DMS53 treated with DMSO at 0.1 percent for 48 hours (cell line): ENCODE results near the gene C2CD4A.

Experiments
- DNase-seq: peaks from one replicate; lab custom pipeline; 2025; ENCODE audit not compliant: unreplicated experiment; lab: John Stamatoyannopoulos, UW

Gene C2CD4A

DNA sequence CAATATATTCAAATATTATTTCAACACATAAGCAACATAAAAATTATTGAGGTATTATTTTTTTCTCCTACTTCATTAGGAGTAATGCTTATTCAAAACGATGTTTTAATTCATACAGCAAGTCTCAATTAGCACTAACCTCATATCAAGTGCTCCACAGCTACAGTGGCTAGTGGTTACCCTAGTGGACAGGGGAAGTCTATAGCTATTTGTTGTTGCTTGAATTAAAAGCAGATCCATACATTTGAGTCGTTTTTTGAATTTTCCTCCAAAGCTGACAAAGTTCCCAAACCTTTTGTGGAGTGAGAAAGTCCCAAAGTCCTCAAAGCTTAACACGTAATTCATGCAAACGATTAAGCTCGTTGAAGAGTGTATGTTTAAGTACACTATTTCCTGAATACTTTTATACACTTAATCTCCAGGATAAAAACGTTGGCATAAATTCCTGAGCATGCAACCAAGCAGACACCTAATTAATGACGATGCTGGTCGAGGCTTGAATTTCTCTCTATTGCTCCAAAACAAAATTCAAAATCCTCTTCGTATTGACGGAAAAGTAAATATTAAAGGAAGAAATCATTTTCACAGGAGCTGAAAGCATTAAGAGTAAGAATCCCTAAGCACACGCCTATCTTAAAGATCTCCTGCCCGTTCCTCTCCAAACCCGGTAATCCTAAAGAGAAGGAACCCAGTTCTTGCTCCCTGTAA is 7.5 kb upstream of the C2CD4A start:
- no peak for DNase-seq

DNA sequence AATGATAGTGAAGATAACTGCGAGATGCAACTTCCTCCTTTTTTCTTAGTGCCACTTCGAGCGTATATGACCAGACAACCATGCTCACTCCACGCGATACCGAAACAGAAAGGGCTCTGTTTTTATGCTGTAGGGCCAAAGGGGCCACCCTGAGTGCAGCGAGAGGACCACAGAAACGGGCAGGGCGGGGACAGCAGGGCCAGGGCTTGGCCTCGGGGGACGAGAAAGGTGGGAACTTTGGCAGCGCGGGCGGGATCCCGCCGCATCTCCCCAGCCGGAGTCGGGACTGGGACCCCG is 7.0 kb upstream of the C2CD4A start:
- DNase-seq, result no peak

DNA sequence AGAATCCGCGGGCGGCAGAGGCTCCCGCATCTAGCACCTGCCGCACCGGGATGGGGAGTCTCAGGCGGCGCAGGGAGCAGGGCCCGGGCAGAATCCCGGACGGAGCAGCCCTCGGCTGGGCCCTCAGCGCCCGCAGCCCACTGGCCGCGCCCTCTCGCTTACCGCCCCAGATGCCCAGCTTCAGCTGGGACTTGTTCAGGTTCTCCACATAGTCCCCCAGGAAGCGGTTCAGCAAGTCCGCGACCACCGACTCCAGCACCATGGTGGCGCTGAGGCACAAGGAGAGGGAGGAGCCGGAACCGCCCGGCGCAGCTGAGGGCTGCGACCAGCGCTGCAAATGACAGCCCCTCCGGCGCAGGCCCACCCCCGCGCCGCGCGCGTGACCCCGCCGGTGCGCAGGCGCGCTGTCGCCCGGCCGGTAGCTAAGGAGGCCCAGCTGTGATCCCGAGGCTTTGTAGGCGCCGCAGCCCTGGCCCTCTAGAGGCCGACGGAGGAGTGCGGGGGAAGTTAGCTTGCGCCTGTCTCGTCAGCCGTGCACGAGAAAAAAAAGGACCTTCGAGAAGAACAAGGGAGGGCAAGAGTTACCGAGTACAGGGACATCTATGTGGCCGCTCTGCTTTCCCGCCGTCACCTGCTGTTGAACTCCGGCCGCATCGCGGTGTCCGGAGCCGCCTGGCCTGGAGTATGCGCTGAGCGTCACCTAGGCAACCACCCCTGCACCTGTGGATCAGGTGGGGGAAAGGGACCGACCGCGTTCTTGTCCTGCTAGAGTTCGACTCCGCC is 6.5 kb upstream of the C2CD4A start, which contains the start of gene VPS13C:
Gene VPS13C, minus strand, starts transcription at position 335 of the 783 bp plus-strand sequence. Its CDS starts 73 bp downstream, at position 262.
- peak; percentile 79 for DNase-seq

DNA sequence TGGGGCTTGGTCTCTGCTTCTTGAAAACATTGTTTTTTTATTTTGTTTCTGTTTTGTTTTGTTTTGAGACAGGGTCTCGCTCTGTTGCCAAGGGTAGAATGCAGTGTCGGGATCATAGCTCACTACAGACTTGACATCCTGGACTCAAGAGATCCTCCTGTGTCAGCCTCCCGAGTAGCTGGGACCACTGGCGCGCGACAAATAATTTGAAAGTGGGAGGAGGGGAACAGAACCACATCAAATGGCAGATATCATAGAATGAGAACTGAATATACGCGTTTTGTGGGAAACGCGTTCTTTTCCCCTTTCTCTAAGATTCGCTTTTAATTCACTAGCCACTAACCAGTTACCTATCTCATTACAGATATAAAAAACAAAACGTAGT is 5.9 kb upstream of the C2CD4A start:
- no peak for DNase-seq

DNA sequence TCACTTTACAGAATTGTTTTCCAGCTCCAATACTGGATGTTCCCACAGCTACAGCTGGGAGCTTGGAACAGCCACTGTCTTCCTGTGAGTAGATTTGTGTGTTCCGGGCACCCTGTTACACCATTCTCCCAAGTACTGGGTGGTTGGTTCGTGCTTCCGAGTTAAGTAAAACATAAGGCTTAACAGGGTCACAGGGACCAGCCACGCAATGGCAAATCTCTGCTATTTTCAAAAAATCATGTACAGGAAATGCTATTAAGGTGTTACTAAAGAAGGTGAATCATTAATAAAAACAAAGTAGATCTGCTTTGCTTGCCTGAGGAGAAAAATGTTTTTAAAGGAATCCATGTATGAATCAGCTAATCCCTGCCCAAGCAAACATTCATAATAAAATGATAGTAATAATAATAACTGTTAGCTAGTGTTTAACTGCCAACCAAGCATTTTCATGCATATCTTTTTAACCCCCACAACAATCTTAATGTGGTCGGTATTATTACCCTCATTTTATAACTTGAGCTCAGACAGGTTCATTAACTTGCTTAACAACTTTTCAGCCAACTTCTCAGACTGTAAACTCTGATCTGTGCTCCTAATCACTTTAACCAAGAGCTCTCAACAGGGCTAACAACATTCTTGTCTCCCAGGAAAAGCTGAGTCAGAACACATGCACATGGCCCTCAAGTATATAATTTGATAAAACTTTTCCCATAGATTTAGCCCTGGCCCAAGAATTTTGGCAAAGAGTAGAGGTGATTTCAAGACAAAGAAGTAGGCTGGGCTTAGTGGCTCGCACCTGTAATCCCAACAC is 2.7 kb upstream of the C2CD4A start:
- no peak for DNase-seq

DNA sequence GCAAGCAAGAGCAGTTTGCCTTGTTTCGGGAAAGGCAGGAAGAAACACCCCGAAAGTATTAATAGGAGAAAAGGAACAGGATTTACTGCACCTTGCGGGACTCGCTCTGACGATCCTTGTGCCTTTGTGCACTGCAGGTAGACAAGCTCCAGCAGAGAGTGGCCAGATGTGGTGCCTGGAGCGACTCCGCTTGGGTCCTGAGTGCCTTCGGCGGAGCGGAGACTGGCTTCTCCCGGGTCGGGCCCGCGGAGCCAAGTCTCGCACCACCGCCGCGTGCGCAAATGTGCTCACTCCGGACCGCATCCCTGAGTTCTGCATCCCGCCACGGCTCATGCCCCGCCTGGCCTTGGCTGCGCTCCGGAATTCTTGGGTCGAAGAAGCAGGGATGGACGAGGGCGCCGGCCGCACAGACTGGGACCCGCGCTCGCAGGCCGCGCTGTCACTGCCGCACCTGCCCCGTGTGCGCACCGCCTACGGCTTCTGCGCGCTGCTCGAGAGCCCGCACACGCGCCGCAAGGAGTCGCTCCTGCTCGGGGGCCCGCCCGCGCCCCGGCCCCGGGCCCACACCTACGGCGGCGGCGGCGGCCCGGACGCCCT is 769 bp downstream of the C2CD4A start:
- DNase-seq, result peak; percentile 26

DNA sequence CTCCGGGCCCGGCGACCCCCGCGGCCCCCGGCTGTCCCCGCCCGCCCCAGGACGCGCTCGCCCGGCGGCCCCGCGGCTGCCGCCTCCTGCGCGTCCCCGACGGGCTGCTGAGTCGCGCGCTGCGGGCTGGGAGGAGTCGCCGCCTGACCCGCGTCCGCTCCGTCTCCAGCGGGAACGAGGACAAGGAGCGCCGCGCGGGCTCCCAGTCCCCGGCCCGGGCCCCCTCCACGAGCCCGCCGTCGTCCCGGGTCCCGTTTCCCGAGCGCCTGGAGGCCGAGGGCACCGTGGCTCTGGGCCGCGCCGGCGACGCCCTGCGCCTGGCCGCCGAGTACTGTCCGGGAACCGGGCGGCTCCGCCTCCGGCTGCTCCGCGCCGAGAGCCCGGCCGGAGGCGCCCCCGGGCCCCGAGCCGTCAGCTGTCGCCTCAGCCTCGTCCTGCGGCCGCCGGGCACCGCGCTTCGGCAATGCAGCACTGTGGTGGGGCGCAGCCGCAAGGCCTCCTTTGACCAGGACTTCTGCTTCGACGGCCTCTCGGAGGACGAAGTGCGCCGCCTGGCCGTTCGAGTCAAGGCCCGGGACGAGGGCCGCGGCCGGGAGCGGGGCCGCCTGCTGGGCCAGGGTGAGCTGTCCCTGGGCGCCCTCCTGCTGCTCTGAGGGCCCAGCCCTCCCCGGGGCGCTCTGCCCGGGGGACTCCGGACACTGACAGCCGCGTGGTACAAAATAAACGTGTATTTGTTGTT is 1.5 kb downstream of the C2CD4A start:
- no peak for DNase-seq

DNA sequence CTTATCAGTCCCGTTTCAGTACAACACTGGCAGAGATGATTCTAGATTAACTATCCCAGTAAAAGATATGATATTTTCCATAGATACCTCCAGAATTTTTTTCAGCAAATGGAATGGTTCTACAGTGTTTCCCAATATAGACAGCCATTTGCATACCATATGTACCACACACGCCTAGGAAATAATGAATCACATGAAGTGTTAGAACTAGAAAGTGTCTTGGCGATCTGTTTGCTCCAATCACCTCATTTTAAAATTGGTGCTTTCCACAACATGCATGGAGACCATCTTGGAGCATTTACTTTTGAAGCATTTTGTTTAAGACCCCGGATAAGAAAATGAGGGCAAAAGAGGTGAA is 2.0 kb downstream of the C2CD4A start:
- no peak for DNase-seq

DNA sequence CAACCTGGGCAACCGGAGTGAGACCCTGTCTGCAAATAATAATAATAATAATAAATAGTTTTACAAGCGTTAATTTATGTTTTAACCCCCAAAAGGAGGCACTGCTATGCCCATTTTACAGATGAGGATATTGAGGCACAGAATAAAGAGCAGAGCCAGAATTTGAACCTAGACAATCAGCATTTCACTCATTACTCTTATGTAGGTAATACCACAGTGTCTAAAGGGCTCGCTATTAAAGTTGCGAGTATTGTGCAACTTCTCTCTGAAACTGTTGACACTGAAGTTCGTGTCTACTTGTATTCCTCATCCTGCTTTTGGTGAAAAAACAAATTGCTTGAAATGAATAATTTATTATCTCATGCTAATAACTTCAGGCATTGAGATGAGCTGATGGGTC is 2.8 kb downstream of the C2CD4A start:
- no peak for DNase-seq

DNA sequence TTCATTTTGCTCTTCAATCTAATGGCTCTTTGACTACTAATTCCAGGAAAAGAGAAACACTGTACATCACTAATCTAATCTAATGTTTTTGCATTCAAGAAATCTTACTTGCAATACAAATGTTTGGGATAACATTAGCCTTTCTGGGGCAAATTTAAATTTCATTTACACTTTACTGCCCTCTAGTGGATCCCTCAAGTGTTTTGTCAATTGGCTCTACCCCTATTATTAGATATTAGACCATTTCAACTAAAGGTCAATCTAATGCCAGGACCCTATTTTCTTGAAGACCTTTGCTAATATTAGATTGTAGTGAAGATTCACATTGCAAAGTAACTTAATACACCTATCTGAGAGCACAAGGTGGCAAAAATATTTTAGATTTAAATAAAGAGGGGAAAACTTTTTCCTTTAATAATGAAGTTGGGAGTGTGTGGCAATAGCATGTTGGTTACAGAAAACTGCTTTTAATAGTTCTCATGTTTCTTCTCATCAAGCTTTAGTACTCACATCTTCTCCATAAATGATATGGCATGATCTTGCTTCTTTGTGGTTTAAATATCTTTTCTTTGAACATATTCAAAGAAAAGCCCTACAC is 5.0 kb downstream of the C2CD4A start:
- DNase-seq, result no peak

DNA sequence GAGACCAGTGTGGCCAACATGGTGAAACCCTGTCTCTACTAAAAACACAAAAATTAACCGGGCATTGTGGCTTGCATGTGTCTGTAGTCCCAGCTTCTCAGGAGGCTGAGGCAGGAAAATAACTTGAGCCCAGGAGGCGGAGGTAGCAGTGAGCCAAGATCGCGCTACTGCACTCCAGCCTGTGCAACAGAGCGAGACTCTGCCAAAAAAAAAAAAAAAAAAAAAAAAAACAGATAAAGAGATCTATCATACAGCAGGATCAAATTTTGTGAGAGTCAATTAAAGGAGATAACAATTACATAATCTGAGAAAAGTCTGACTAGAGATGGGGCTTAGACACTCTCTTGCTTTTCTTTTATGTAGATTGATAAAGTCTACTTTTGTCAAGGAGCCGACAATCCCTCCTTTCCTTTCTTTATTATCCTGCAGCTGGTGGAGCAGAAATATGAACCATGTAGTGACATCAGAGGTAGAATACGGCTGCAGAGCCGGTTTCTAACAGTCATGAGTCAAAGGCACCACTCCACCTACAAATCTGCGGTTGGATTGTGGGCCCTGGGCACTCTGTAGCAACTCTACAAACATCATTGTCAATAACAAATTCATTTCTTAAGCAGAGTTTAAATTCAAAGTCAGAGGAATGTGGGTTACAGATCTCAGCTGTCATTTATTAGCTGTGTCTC is 9.0 kb downstream of the C2CD4A start:
- peak; percentile 92 for DNase-seq

DNA sequence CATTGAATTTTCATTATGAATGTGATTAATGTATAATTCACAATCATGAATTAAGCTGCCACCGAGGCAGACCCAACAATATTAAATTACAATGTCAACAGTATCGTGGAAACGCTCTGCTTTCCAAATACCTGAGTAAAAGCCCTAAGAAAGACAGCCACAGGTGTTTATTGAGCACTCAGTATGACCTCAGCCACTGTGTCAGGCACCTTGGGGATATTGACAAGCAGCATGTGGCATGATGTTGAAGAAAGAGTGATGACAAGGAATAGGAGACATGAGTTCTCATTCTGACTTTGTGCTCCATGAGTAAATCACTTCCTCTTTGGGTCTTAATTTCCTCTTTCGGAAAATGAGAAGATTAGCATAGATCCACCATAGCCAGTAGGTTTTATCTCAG is 12.8 kb downstream of the C2CD4A start:
- no peak for DNase-seq

DNA sequence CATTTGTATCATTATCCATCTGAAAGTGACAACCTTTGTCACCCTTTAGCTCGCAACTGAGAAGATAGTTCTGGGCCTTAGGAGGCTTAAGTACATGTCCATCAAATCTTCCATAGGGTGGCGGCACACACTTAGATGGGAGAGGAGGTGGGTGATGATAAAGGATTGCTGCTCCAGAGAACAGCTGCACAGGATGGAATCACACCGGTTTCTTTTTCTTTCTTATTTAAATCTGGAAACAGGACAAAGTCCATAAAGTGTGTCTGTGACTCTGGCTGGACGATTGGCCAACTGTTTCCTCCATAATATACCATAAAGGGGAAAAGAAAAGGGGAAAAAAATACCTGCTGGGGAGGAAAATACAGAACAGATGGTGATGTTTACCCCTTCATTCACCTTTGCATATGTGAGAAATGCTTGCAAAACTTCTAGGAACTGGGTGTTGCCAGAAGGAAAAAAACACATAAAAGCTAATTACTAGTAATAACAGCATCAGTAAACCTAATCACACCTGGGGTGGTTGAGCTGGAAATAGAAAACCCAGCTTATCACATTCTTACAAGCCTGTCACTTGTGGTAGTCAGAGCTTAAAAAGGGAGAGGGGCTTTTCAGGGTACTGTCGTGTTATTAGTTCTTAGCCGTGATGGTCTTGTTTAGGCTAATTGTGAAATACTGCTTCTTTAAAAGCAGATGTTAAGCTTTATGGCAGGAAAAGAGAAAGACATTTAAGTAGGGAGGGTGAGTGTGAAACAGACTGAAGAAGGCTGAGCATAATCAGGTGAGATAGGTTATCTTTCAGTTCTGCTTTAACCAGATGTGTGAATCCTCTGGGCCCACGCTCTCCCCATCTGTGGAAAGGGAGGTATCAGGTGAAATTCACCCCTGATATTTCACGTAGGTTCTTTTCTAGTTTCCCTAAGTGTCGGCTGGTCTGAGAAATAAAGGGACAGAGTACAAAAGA is 16.7 kb downstream of the C2CD4A start:
- no peak for DNase-seq

DNA sequence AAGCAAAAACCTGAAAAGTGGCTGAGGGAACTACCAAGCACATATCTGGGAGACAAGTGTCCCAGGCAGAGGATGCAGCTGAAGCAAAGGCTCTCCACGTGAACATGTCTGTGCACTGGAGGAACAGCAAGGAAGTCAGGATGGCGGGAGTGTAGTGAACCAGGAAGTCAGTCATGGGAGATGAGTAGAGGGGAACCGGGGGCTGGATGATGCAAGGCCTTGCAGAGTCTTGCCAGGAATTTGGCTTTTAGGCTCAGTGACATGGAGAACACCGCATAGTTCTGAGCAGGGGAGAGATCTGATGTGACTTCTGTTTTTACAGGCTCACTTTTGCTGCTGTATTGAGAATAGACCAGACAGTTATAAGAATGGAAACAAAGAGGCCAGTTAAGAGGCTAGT is 19.0 kb downstream of the C2CD4A start:
- DNase-seq, result no peak

DNA sequence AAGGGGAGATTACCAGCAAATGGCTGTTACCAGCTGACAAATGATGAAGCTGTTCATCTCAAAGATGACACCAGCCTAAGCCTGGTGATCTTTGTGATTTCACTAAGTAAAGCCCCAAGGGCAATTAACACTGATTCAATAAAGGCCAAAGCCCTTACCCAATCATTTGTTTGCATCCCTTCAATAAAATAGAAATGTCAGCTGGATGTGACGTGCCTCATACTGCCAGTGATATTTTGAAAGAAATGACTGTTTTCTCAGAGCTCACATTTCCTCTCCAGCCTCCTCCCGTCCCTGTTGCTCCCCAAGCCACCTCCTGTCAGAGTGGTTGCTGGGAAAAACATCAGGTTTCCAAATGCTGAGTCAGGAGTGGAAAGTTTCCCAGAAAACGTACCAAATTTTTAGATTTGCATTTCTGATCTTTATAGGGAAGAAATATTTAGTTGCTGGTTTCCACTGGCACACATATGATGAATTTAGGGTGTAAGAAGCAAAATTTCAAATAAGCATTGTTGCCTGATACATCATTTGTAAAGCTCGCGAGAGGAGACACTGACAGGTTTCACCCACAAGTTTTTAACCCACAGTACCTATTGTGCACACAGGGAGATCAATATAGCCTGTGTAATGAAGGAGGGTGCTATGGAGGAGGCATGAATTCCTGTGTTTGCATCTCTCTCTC is 21.0 kb downstream of the C2CD4A start:
- peak; percentile 7 for DNase-seq

DNA sequence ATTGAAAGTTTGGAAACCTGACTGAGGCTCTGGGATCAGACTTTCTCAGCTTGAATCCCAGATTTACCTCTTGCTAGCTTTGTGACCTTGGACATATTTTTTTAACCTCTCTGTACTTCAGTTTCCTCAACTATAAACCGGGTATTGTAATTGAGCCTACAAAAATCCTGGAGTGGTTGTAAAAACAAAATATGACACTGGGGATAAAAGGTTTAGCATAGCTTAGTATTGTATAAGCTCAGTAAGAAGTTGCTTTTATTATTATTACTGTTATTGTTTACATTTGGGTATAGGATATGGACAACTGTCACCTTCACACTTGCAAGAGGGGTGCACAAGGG is 21.5 kb downstream of the C2CD4A start:
- no peak for DNase-seq

DNA sequence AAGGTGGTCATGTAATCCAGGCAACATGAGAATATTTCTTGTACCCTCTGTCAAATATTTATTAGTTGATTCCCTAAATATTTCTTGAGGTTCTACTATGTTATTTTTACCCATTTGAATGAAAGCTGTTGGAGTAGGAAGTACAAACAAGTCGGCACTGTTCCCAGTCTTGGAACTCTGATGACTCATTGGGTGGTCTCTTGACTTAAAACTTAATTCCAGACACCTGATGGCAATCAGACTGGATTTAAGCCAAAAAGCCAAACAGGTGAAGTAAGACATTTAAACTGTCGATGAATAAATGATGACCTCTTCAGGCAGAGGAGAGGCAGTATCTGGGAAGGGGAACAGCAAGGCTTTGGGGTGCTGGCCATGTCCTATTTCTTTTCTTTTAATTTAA is 22.8 kb downstream of the C2CD4A start:
- no peak for DNase-seq

DNA sequence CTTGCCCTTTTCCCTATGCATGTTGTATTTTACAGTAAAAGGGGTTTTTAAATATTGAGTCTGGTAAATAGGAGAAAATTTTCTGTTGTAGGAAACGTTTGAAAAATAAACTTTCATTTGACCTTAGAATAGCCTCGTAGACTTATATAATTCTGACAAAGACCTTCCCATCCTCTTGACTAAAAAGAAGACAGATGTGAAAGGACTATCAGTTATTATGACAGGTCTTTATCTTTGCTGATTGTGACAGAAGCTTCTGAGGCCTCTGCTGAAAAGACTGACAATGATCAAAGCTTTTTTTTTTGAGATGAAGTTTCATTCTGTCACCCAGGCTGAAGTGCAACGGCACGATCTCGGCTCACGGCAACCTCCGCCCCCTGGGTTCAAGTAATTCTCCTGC is 24.2 kb downstream of the C2CD4A start:
- DNase-seq, result no peak
